Stimulated activated CD4-positive, alpha-beta T cell treated with anti-CD3 and anti-CD28 coated beads, TNF-alpha, amount 100 ng/mL, for 24 hours (primary cell): ENCODE data around the gene KCNN2.

Experiments
- DNase-seq, 3 experiments: peaks; one replicate each; pipeline ENCODE4 v3.0.0-alpha.2; 2020; ENCODE audit warnings: low read depth in 3 of 3

The KCNN2 gene

DNA sequence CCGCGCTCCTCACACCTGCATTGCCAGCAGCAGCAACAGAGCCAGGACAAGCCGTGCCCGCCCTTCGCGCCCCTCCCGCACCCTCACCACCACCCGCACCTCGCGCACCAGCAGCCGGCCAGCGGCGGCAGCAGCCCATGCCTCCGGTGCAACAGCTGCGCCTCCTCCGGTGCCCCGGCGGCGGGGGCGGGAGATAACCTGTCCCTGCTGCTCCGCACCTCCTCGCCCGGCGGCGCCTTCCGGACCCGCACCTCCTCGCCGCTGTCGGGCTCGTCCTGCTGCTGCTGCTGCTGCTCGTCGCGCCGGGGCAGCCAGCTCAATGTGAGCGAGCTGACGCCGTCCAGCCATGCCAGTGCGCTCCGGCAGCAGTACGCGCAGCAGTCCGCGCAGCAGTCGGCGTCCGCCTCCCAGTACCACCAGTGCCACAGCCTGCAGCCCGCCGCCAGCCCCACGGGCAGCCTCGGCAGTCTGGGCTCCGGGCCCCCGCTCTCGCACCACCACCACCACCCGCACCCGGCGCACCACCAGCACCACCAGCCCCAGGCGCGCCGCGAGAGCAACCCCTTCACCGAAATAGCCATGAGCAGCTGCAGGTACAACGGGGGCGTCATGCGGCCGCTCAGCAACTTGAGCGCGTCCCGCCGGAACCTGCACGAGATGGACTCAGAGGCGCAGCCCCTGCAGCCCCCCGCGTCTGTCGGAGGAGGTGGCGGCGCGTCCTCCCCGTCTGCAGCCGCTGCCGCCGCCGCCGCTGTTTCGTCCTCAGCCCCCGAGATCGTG lies 517 bp downstream of the KCNN2 start:
- no peak for DNase-seq

- DNase-seq, result no peak
These were observed 1.3 kb downstream of the KCNN2 start for GRCh38 chr5:114362977-114363761.

DNA sequence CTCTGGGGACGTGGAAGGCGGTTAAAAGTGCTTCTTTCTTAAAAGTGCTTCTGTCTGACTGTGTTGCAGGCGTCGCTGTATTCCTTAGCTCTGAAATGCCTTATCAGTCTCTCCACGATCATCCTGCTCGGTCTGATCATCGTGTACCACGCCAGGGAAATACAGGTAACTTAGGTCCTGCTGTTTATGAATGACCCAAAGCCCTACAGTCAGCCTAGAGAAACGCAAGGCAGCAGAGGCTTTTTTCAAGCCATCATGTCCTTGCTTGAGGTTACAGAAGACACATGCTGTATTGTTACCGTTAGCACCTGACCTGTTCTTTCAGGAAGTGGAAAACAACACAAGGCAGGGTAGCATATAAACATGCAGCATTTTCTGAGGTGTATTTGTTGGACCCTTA lies 2.0 kb downstream of the KCNN2 start:
- no peak for DNase-seq

GRCh38 chr5:114367029-114367428 lies 5.2 kb downstream of the KCNN2 start:
- DNase-seq, result no peak

GRCh38 chr5:114369680-114370417 lies 8.0 kb downstream of the KCNN2 start:
- no peak for DNase-seq

- no peak for DNase-seq
These were observed 15.4 kb downstream of the KCNN2 start for GRCh38 chr5:114377050-114377844.

GRCh38 chr5:114377946-114378345 lies 16.1 kb downstream of the KCNN2 start:
- no peak for DNase-seq

DNA sequence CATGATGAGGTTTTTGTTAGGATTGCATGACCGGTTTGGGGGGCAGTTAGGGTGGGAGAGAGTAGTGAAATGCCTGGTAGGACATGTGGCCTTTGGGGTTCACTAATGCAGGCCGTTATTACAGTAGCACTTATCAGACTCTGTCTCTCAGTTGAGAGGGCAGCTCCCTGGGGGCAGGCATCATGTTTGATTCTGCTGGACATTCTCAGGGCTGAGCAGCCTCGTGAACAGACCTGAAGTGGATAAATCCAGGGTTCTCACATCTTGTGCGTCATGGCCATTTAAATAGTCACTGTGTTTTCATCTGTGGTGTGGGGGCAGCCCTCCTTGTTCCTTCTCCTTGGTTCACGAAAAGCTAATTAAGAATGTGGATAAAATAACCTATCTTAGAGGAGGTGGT lies 18.9 kb downstream of the KCNN2 start:
- DNase-seq, result no peak

DNA sequence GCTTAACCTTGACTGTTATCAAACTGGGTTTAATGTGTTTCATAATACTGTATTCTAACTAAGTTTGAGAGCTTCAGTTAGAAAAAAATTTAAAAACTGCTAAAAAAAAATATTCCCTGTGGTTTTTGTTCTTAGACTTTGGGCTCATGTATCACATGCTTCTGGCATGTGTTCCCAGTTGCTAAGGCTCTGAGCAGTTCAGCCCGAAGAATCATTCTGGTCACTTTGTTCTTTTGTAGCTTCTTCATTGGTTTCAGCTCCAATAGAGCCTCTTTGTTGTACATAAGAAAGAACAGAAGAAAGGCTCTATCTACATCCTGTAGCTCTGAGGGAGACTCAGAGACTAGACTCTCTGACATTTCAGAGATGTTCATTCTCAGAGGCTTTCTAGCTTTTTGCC lies 25.6 kb downstream of the KCNN2 start:
- DNase-seq, result no peak

- no peak for DNase-seq
These were observed 28.6 kb downstream of the KCNN2 start for GRCh38 chr5:114390431-114390830.

GRCh38 chr5:114391321-114391720 lies 29.5 kb downstream of the KCNN2 start:
- no peak for DNase-seq

- DNase-seq, result no peak
These were observed 31.3 kb downstream of the KCNN2 start for GRCh38 chr5:114393159-114393558.

GRCh38 chr5:114402206-114402605 lies 40.3 kb downstream of the KCNN2 start:
- DNase-seq, result no peak

GRCh38 chr5:114407783-114408182 lies 45.9 kb downstream of the KCNN2 start:
- DNase-seq, result no peak

DNA sequence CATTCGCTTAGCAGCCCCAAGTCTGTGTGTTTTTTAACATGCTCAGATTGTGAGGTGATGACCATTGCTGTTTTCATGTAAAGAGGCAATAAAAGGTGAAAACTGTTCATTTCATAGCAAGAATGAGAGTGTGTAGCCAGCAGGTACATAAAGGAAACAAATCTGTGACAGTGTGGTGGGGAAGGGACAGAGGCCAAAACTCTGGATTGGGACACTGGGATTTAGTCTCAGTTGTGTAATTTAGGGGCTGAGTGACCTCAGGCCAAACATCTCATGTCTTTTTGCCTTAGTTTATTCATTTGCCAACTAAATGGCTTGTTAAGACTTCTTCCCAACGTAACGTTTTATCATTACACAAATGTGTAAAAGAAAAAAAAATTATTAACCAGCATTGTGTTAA lies 47.0 kb downstream of the KCNN2 start:
- DNase-seq, result no peak

GRCh38 chr5:114411380-114411931 lies 49.6 kb downstream of the KCNN2 start:
- no peak for DNase-seq

DNA sequence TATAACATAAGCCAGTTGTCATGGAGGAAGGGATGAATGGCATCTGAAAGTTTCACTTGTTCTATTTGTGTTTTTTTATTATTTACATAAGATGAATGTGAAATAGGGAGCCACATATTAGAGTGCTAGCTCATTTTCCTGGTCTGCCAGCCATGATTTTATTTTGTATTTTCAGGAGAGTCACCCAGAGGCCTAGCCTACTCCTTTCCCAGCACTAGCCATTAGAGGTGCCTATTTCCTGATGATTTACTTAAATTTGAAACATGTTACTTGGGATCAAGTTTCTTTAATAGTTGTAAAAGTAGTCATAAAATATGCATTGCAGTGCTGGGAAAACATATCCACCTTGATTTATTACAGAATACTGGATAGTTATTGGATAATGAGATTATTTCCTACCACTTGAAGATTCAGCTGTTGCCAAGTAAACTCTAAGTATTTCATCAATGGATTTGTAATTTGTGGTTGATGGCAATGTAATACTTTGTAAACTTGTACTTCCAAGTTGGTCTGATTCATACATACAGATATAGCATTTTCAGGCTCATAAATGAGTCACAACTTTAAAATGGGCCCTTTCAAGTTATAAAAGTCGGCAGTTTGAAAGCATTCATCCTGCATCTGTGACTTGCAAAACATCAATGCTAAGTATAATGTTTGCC lies 50.8 kb downstream of the KCNN2 start:
- DNase-seq, result no peak

- DNase-seq, result no peak
These were observed 53.9 kb downstream of the KCNN2 start for GRCh38 chr5:114415760-114416159.

DNA sequence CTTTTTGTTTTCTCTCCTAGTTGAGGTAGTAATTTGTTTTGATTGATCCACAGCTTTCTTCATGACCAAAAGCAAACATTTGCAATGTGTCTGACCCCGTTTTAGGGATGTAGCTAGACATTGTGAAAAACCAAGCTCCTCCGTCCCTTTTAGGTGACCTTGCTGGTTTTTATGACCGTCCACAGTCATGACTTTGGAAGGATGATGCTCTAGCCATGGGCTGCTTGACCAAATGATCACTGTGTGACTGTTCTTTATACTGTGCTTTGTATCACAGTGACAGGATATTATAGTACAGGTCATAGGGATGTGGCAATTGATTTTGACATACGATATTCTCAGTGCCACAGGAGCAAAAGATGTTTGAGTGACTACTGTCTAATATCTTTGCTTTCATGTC lies 54.4 kb downstream of the KCNN2 start:
- no peak for DNase-seq

- no peak for DNase-seq
These were observed 55.6 kb downstream of the KCNN2 start for GRCh38 chr5:114417519-114417918.
